NT2/D1 (cell line): ENCODE measurements around the gene PHF2.

Experiments used
- SUZ12 ChIP-seq: IDR thresholded peaks from 2 replicates; pipeline ENCODE4 v1.6.1; 2011; ENCODE audit not compliant: insufficient read length, insufficient read depth; ENCODE audit errors: extremely low read depth
- YY1 ChIP-seq: IDR thresholded peaks from 2 replicates; pipeline ENCODE4 v1.6.1; 2011; ENCODE audit not compliant: insufficient read length, insufficient read depth
- ZNF274 ChIP-seq: IDR thresholded peaks from 2 replicates; pipeline ENCODE4 v1.6.1; 2011; ENCODE audit warnings: mild to moderate bottlenecking, low read depth, low read length

DNA sequence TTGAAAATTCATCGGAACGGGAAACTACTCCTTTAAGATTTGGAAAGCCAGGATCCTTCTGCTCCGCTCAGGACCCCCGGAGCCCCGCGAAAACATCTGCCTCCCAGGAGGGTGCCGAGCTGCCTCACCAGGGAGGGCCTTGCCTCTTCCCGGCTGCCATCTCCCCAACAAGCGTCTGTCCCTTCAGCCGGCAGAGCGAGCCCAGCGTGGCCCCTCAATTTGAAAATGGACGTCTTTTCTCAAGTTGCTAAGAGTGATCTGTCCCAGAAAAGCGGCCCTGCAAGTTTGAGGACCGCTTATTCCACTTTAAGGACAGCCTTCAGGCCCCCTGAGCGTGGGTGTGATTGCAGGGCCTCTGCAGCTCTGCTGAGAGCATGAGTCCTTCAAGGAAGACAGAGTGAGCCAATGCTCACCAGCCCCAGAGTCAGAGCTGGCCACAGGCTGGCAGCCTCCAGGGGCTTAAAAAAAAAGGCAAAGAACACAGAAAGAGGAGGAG, 101.3 kb downstream of the PHF2 start:
- TF ChIP-seq YY1 (no peak), ZNF274 (no peak), SUZ12 (no peak)
